GM18498 (cell line): ENCODE data around the gene SHISA7.
A peak's percentile ranks its signal among the peaks of the same experiment; 100 is the strongest.

Source experiments
- ATAC-seq: cut with Tn5 transposase; IDR thresholded peaks from one replicate; pipeline ENCODE4 v1.9.1; 2021; ENCODE audit warnings: mild to moderate bottlenecking, moderate library complexity; ENCODE audit not compliant: unreplicated experiment

Gene SHISA7

GRCh38 chr19:55443045-55443823 lies at the start of gene SHISA7:
Gene SHISA7 (minus strand): TSS chr19:55443300. CDS start chr19:55442863, 437 bp downstream.
- ATAC-seq: no peak

- no peak for ATAC-seq
Observed at GRCh38 chr19:55492362-55492944, 49.4 kb upstream of the SHISA7 start.

- ATAC-seq: no peak
Observed at GRCh38 chr19:55491546-55492360, 48.7 kb upstream of the SHISA7 start.

- ATAC-seq: no peak
Observed at GRCh38 chr19:55490478-55491432, 47.7 kb upstream of the SHISA7 start.

GRCh38 chr19:55489711-55490477 lies 46.8 kb upstream of the SHISA7 start:
- ATAC-seq: no peak

- ATAC-seq: no peak
Observed at GRCh38 chr19:55488986-55489710, 46.0 kb upstream of the SHISA7 start.

- ATAC-seq: no peak
Observed at GRCh38 chr19:55487924-55488687, 45.0 kb upstream of the SHISA7 start, which contains the start of gene SSC5D. Gene SSC5D (plus strand): TSS chr19:55488436. CDS start chr19:55488590, 154 bp downstream.

GRCh38 chr19:55486971-55487923 lies 44.1 kb upstream of the SHISA7 start:
- no peak for ATAC-seq

GRCh38 chr19:55486043-55486970 lies 43.2 kb upstream of the SHISA7 start:
- ATAC-seq: no peak

- ATAC-seq: no peak
Observed at GRCh38 chr19:55485439-55486011, 42.4 kb upstream of the SHISA7 start.

- ATAC-seq: peak; percentile 61
Observed at GRCh38 chr19:55484593-55485438, 41.7 kb upstream of the SHISA7 start, which contains the start of gene NAT14. Gene NAT14 (plus strand): TSS chr19:55485188. CDS start chr19:55485709, 521 bp downstream.

- ATAC-seq: no peak
Observed at GRCh38 chr19:55483706-55484592, 40.8 kb upstream of the SHISA7 start.

- no peak for ATAC-seq
Observed at GRCh38 chr19:55482967-55483705, 40.0 kb upstream of the SHISA7 start.
